ENCODE measurements around the gene SRRM3. TPM values are rescaled to one million over a fixed set of nuclear protein-coding genes. Genes with fewer than 3 reads are reported as not detected.
A peak's percentile ranks its signal among the peaks of the same experiment; 100 is the strongest.

SRRM3 gene
- total RNA-seq, 1 donor from 2014 or later = 4.0 TPM

GRCh38 chr7:76317782-76318487 lies 116.2 kb downstream of the SRRM3 start:
- TF ChIP-seq CTCF (conservative IDR thresholded peaks at IDR 0.05) = no peak
- H3K4me3 Mint-ChIP-seq = peak overlapping the region; percentile 94
- H3K36me3 Mint-ChIP-seq = peaks cover 4% of the 10 kb centered on the region
- no peaks in the 10 kb centered on the region for H3K27me3 Mint-ChIP-seq
- peaks cover 23% of the 10 kb centered on the region for H3K4me1 Mint-ChIP-seq (ENCODE audit: unreplicated experiment)
- H3K27ac Mint-ChIP-seq = peak overlapping the region; percentile 93
- no peaks in the 10 kb centered on the region for H3K9me3 Mint-ChIP-seq
- DNase-seq (ENCODE audit: extremely low spot score, unreplicated experiment) = peak; percentile 96

GRCh38 chr7:76318488-76319353 lies 117.0 kb downstream of the SRRM3 start:
- H3K4me1 Mint-ChIP-seq (ENCODE audit: unreplicated experiment) = peaks cover 23% of the 10 kb centered on the region
- TF ChIP-seq CTCF (conservative IDR thresholded peaks at IDR 0.05) = peak; percentile 62
- DNase-seq (ENCODE audit: extremely low spot score, unreplicated experiment) = no peak

GRCh38 chr7:76325092-76325491 lies 123.4 kb downstream of the SRRM3 start:
- no peak for DNase-seq (ENCODE audit: extremely low spot score, unreplicated experiment)
- Mint-ChIP-seq H3K27ac (no peak overlapping the region), H3K4me1 (ENCODE audit: unreplicated experiment) (peaks cover 15% of the 10 kb centered on the region), H3K36me3 (peaks cover 25% of the 10 kb centered on the region), H3K27me3 (no peaks in the 10 kb centered on the region), H3K4me3 (no peak overlapping the region), H3K9me3 (no peaks in the 10 kb centered on the region)
- no peak for TF ChIP-seq CTCF (conservative IDR thresholded peaks at IDR 0.05)

More at GRCh38 chr7:76318488-76319353, 117.0 kb downstream of the SRRM3 start:
- H3K4me3 Mint-ChIP-seq = peak overlapping the region; percentile 94
- no peaks in the 10 kb centered on the region for H3K27me3 Mint-ChIP-seq
- no peaks in the 10 kb centered on the region for H3K9me3 Mint-ChIP-seq
- peak overlapping the region; percentile 93 for H3K27ac Mint-ChIP-seq
- peaks cover 4% of the 10 kb centered on the region for H3K36me3 Mint-ChIP-seq

- H3K27me3 Mint-ChIP-seq = no peaks in the 10 kb centered on the region
- H3K27ac Mint-ChIP-seq = no peak overlapping the region
- no peaks in the 10 kb centered on the region for H3K9me3 Mint-ChIP-seq
- peaks cover 26% of the 10 kb centered on the region for H3K36me3 Mint-ChIP-seq
- H3K4me1 Mint-ChIP-seq (ENCODE audit: unreplicated experiment) = peaks cover 15% of the 10 kb centered on the region
- TF ChIP-seq CTCF (conservative IDR thresholded peaks at IDR 0.05) = no peak
- no peak overlapping the region for H3K4me3 Mint-ChIP-seq
- no peak for DNase-seq (ENCODE audit: extremely low spot score, unreplicated experiment)
These were observed 124.1 kb downstream of the SRRM3 start for GRCh38 chr7:76325811-76326210.

GRCh38 chr7:76326646-76327233 lies 125.0 kb downstream of the SRRM3 start:
- Mint-ChIP-seq H3K27ac (no peak overlapping the region), H3K36me3 (peaks cover 25% of the 10 kb centered on the region), H3K4me1 (ENCODE audit: unreplicated experiment) (peaks cover 15% of the 10 kb centered on the region), H3K9me3 (no peaks in the 10 kb centered on the region), H3K4me3 (no peak overlapping the region), H3K27me3 (no peaks in the 10 kb centered on the region)
- no peak for TF ChIP-seq CTCF (conservative IDR thresholded peaks at IDR 0.05)
- no peak for DNase-seq (ENCODE audit: extremely low spot score, unreplicated experiment)
